ENCODE results near the gene GDPGP1. TPM values are rescaled to one million over a fixed set of nuclear protein-coding genes. Genes with fewer than 3 reads are reported as not detected.

The GDPGP1 gene
- total and polyA plus RNA-seq, 10 of the 15 experiments (the other 5 are each of a cell fraction or from before 2014, with no cell fraction given): 0.68 to 8.9 (median 3.0) TPM

DNA sequence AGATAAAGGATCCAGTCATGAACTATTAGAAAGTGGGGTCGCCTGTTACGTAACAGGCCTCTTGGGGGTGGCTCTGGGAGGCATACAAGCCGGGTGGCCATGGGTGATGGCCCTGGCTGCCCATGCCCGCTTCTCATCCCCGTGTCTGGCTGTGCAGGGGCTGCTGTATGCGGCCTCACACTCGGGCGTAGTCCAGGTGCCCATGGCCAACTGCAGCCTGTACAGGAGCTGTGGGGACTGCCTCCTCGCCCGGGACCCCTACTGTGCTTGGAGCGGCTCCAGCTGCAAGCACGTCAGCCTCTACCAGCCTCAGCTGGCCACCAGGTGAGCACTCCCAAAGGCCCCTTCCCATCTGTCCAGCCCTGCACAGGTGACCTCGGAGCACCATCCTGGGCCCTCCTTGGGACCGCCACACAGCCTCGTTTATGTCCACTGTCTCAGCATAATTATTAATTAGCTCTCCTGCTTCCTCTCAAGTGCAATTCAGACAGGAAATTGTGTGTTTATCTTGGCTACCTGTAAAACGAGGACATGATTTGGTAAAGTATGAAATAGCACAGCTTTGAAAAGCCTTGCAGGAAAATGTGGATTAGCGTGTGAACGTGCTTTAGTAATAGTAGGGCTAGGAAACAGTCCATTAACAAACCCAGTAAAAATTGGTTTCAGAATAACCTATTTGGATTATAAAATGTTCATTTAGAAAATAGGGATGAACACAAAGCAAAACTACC, 8.3 kb upstream of the GDPGP1 start:
- no peaks in the 10 kb centered on the region for H3K27me3 ChIP-seq (replicated peaks in 1 of 2; ENCODE audit: control insufficient read depth in 2 of 2, insufficient read depth in 2 of 2, low read length in 1 of 2)
- POLR2A ChIA-PET: no interaction called here
- in situ Hi-C loops (cut with MboI): no loop called here
- H3K4me3 ChIP-seq: no peak overlapping the region
- no peaks in the 10 kb centered on the region; the same call in 1 of the 2 replicates for H3K79me2 ChIP-seq (ENCODE audit: control insufficient read depth, insufficient read depth, low read length)
- no peaks in the 10 kb centered on the region for H4K20me1 ChIP-seq (ENCODE audit: control insufficient read depth, insufficient read depth)
- SMC1A ChIA-PET (ENCODE audit: uncharacterized antibody, unreplicated experiment): interaction anchor here (0.7 kb wide), 1 partner anchor 64 kb away, joined by 3 read pairs; no protein-coding TSS in a partner anchor
- H3K36me3 ChIP-seq (ENCODE audit: control insufficient read depth in 2 of 2, insufficient read depth in 2 of 2, low read length in 1 of 2): peaks cover 19 to 28% of the 10 kb centered on the region in 2 experiments; a peak in 3 of 4 replicates
- H2AFZ ChIP-seq (ENCODE audit: control insufficient read depth, low read depth, low read length): no peak overlapping the region
- peaks cover 6% of the 10 kb centered on the region for H3K4me1 ChIP-seq (ENCODE audit: control insufficient read depth, insufficient read depth, low read length)
- ATAC-seq: no peak
- RAD21 ChIA-PET (ENCODE audit: unreplicated experiment): no interaction called here
- H3K9me3 ChIP-seq (replicated peaks; ENCODE audit: control insufficient read depth, insufficient read depth, low read length): no peaks in the 10 kb centered on the region
- CTCF ChIA-PET: interaction anchor here (0.9 to 1.0 kb wide), 2 partner anchors 61 to 64 kb away, joined by 3 to 7 read pairs; no protein-coding TSS in a partner anchor
- no peak overlapping the region for H3K27ac ChIP-seq (ENCODE audit: control insufficient read depth, insufficient read depth)
- DNase-seq (ENCODE audit: low read depth, low spot score): no peak
- BruUV-seq (replicated peaks): no TSS peak
- intact Hi-C loops (cut with micrococcal nuclease; ENCODE audit: unreplicated experiment): no loop called here
- H3K9ac ChIP-seq (ENCODE audit: control insufficient read depth, insufficient read depth, low read length): no peak overlapping the region
- no peak for FAIRE-seq
- TF ChIP-seq, protein P1, sequence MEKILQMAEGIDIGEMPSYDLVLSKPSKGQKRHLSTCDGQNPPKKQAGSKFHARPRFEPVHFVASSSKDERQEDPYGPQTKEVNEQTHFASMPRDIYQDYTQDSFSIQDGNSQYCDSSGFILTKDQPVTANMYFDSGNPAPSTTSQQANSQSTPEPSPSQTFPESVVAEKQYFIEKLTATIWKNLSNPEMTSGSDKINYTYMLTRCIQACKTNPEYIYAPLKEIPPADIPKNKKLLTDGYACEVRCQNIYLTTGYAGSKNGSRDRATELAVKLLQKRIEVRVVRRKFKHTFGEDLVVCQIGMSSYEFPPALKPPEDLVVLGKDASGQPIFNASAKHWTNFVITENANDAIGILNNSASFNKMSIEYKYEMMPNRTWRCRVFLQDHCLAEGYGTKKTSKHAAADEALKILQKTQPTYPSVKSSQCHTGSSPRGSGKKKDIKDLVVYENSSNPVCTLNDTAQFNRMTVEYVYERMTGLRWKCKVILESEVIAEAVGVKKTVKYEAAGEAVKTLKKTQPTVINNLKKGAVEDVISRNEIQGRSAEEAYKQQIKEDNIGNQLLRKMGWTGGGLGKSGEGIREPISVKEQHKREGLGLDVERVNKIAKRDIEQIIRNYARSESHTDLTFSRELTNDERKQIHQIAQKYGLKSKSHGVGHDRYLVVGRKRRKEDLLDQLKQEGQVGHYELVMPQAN (conservative IDR thresholded peaks at IDR 0.05): no peak
- TF ChIP-seq TCF12 (IDR thresholded peaks at IDR 0.05; ENCODE audit: low read depth, low read length) (no peak), POLR2A (IDR thresholded peaks at IDR 0.05; ENCODE audit: low read depth, low read length) (no peak), IKZF1 (conservative IDR thresholded peaks at IDR 0.05) (no peak), SP1 (IDR thresholded peaks at IDR 0.05; ENCODE audit: low read depth, low read length) (no peak), SREBF2 (IDR thresholded peaks at IDR 0.05; ENCODE audit: low read length) (no peak), ZNF24 (IDR thresholded peaks at IDR 0.05) (no peak)
- TF ChIP-seq, protein P2, sequence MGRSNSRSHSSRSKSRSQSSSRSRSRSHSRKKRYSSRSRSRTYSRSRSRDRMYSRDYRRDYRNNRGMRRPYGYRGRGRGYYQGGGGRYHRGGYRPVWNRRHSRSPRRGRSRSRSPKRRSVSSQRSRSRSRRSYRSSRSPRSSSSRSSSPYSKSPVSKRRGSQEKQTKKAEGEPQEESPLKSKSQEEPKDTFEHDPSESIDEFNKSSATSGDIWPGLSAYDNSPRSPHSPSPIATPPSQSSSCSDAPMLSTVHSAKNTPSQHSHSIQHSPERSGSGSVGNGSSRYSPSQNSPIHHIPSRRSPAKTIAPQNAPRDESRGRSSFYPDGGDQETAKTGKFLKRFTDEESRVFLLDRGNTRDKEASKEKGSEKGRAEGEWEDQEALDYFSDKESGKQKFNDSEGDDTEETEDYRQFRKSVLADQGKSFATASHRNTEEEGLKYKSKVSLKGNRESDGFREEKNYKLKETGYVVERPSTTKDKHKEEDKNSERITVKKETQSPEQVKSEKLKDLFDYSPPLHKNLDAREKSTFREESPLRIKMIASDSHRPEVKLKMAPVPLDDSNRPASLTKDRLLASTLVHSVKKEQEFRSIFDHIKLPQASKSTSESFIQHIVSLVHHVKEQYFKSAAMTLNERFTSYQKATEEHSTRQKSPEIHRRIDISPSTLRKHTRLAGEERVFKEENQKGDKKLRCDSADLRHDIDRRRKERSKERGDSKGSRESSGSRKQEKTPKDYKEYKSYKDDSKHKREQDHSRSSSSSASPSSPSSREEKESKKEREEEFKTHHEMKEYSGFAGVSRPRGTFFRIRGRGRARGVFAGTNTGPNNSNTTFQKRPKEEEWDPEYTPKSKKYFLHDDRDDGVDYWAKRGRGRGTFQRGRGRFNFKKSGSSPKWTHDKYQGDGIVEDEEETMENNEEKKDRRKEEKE (IDR thresholded peaks at IDR 0.05): no peak
- TF ChIP-seq, protein P3, sequence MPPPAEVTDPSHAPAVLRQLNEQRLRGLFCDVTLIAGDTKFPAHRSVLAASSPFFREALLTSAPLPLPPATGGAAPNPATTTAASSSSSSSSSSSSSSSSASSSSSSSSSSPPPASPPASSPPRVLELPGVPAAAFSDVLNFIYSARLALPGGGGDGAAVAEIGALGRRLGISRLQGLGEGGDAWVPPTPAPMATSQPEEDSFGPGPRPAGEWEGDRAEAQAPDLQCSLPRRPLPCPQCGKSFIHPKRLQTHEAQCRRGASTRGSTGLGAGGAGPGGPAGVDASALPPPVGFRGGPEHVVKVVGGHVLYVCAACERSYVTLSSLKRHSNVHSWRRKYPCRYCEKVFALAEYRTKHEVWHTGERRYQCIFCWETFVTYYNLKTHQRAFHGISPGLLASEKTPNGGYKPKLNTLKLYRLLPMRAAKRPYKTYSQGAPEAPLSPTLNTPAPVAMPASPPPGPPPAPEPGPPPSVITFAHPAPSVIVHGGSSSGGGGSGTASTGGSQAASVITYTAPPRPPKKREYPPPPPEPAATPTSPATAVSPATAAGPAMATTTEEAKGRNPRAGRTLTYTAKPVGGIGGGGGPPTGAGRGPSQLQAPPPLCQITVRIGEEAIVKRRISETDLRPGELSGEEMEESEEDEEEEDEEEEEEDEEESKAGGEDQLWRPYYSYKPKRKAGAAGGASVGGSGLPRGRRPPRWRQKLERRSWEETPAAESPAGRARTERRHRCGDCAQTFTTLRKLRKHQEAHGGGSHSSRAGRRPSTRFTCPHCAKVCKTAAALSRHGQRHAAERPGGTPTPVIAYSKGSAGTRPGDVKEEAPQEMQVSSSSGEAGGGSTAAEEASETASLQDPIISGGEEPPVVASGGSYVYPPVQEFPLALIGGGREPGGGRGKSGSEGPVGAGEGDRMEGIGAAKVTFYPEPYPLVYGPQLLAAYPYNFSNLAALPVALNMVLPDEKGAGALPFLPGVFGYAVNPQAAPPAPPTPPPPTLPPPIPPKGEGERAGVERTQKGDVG (CRISPR knock-in tag; IDR thresholded peaks at IDR 0.05): no peak
- WGBS (ENCODE audit: insufficient coverage, insufficient replicate concordance, low lambda C conversion rate, missing lambda C conversion rate): 95% methylated on average over 18 of the region's 18 CpGs
- H3K4me2 ChIP-seq (ENCODE audit: control insufficient read depth, insufficient read depth): no peak overlapping the region
